Measurements from ENCODE around the gene PIP4K2B. TPM values are rescaled to one million over a fixed set of nuclear protein-coding genes. Genes with fewer than 3 reads are reported as not detected.
A peak's percentile ranks its signal among the peaks of the same experiment; 100 is the strongest.

Gene PIP4K2B
- total and polyA plus RNA-seq, 2 donors (not counting 1 experiment from before 2014, with no cell fraction given), result 24.0 to 42.9 TPM

- no peaks in the 10 kb centered on the region for H3K27me3 ChIP-seq (replicated peaks in 1 of 4; ENCODE audit: control extremely low read depth in 1 of 4, control insufficient read depth in 3 of 4, insufficient read depth in 4 of 4, low read length in 3 of 4)
- no peak overlapping the region for H3K9ac ChIP-seq (ENCODE audit: low read length)
- Mint-ChIP-seq H3K9me3 (ENCODE audit: insufficient read depth) (no peaks in the 10 kb centered on the region), H3K27me3 (no peaks in the 10 kb centered on the region), H3K27ac (peak overlapping the region; percentile 96), H3K4me3 (peak overlapping the region; percentile 99), H3K4me1 (peaks cover 35% of the 10 kb centered on the region)
- ChIA-PET POLR2A (interaction anchor here (0.6 to 0.7 kb wide), 2 partner anchors 362 to 1099 kb away, joined by 3 to 4 read pairs; no protein-coding TSS in a partner anchor), CTCF (interaction anchor here (0.6 kb wide), 1 partner anchor 748 kb away, joined by 3 read pairs; no protein-coding TSS in a partner anchor)
- H2AFZ ChIP-seq (ENCODE audit: insufficient read depth, low read depth, low read length, poor library complexity, severe bottlenecking), result no peak overlapping the region
- H4K20me1 ChIP-seq (ENCODE audit: control insufficient read depth, insufficient read depth, low read length, poor library complexity, severe bottlenecking), result peaks cover 33% of the 10 kb centered on the region
- H3K4me1 ChIP-seq (ENCODE audit: control insufficient read depth in 2 of 2, insufficient read depth in 2 of 2, low read length in 2 of 2), result peaks cover 17 to 25% of the 10 kb centered on the region in 2 donors
- H3K79me2 ChIP-seq (ENCODE audit: control insufficient read depth, insufficient read depth, low read length), result peaks cover 75% of the 10 kb centered on the region
- TF ChIP-seq CTCF (IDR thresholded peaks at IDR 0.05) (no peak), EZH2 (IDR thresholded peaks at IDR 0.05; ENCODE audit: borderline replicate concordance, insufficient read depth, low read depth, low read length, poor library complexity, severe bottlenecking) (no peak)
- intact Hi-C loops (cut with micrococcal nuclease), result no loop called here
- 95% methylated on average over 5 of the region's 5 CpGs for WGBS (ENCODE audit: insufficient coverage)
- ATAC-seq (ENCODE audit: low read depth) (no peak), DNase-seq (no peak)
- no peak overlapping the region for H3K4me3 ChIP-seq (ENCODE audit: control extremely low read depth in 1 of 5, extremely low read depth in 1 of 5, insufficient read depth in 1 of 5, low read depth in 2 of 5, low read length in 4 of 5)
- H3K9me3 ChIP-seq (ENCODE audit: control extremely low read depth in 1 of 3, control insufficient read depth in 2 of 3, insufficient read depth in 1 of 3, low read length in 2 of 3), result no peaks in the 10 kb centered on the region
- peak overlapping the region in 1 of 2 donors; percentile 42 for H3K27ac ChIP-seq (ENCODE audit: low read length in 2 of 2)
- peaks cover 0 to 14% of the 10 kb centered on the region in 2 experiments for H3K36me3 ChIP-seq (replicated peaks in 1 of 2; ENCODE audit: control extremely low read depth in 1 of 2, control insufficient read depth in 1 of 2, extremely low read depth in 1 of 2, insufficient read depth in 2 of 2, low read length in 1 of 2)
- no peak overlapping the region for H3K4me2 ChIP-seq (replicated peaks; ENCODE audit: low read depth, low read length, poor library complexity, severe bottlenecking)
Observed at GRCh38 chr17:38796451-38797157, 2.8 kb downstream of the PIP4K2B start.

- no peak overlapping the region for H3K27ac ChIP-seq (ENCODE audit: low read length in 2 of 2)
- ChIA-PET POLR2A (interaction anchor here (0.7 kb wide), 2 partner anchors 36 to 47 kb away, joined by 5 read pairs; no protein-coding TSS in a partner anchor), CTCF (interaction anchor here (0.6 to 0.8 kb wide), 3 partner anchors 40 to 667 kb away, joined by 3 read pairs; partner anchors contain the start of gene CDK12)
- H3K27me3 Mint-ChIP-seq, result no peaks in the 10 kb centered on the region
- TF ChIP-seq EZH2 (IDR thresholded peaks at IDR 0.05; ENCODE audit: borderline replicate concordance, insufficient read depth, low read depth, low read length, poor library complexity, severe bottlenecking), result no peak
- no peak overlapping the region for H3K4me3 ChIP-seq (ENCODE audit: control extremely low read depth in 1 of 5, extremely low read depth in 1 of 5, insufficient read depth in 1 of 5, low read depth in 2 of 5, low read length in 4 of 5)
- WGBS (ENCODE audit: insufficient coverage), result no CpG with 5 or more reads among the region's 5 CpGs
- no peak overlapping the region for H3K4me3 Mint-ChIP-seq
- no peak overlapping the region for H3K4me2 ChIP-seq (replicated peaks; ENCODE audit: low read depth, low read length, poor library complexity, severe bottlenecking)
- no peaks in the 10 kb centered on the region for H3K9me3 Mint-ChIP-seq (ENCODE audit: insufficient read depth)
- intact Hi-C loops (cut with micrococcal nuclease), result no loop called here
- H3K27me3 ChIP-seq (replicated peaks in 1 of 4; ENCODE audit: control extremely low read depth in 1 of 4, control insufficient read depth in 3 of 4, insufficient read depth in 4 of 4, low read length in 3 of 4), result no peaks in the 10 kb centered on the region
- no peaks in the 10 kb centered on the region for H3K9me3 ChIP-seq (ENCODE audit: control extremely low read depth in 1 of 3, control insufficient read depth in 2 of 3, insufficient read depth in 1 of 3, low read length in 2 of 3)
- ATAC-seq (ENCODE audit: low read depth) (no peak), DNase-seq (no peak)
- H3K9ac ChIP-seq (ENCODE audit: low read length), result no peak overlapping the region
- no peak overlapping the region for H3K27ac Mint-ChIP-seq
- H3K4me1 ChIP-seq (ENCODE audit: control insufficient read depth in 2 of 2, insufficient read depth in 2 of 2, low read length in 2 of 2), result peaks cover 17 to 19% of the 10 kb centered on the region in 2 donors
- H4K20me1 ChIP-seq (ENCODE audit: control insufficient read depth, insufficient read depth, low read length, poor library complexity, severe bottlenecking), result peaks cover 43% of the 10 kb centered on the region
- H3K36me3 ChIP-seq (replicated peaks in 1 of 2; ENCODE audit: control extremely low read depth in 1 of 2, control insufficient read depth in 1 of 2, extremely low read depth in 1 of 2, insufficient read depth in 2 of 2, low read length in 1 of 2), result peaks cover 2 to 11% of the 10 kb centered on the region in 2 experiments
- peaks cover 30% of the 10 kb centered on the region for H3K4me1 Mint-ChIP-seq
- H2AFZ ChIP-seq (ENCODE audit: insufficient read depth, low read depth, low read length, poor library complexity, severe bottlenecking), result no peak overlapping the region
- H3K79me2 ChIP-seq (ENCODE audit: control insufficient read depth, insufficient read depth, low read length), result peaks cover 99% of the 10 kb centered on the region
Observed at GRCh38 chr17:38794221-38794620, 5.1 kb downstream of the PIP4K2B start.

Data from B cell (primary cell).